ENCODE measurements around the gene NFATC2.

DNA sequence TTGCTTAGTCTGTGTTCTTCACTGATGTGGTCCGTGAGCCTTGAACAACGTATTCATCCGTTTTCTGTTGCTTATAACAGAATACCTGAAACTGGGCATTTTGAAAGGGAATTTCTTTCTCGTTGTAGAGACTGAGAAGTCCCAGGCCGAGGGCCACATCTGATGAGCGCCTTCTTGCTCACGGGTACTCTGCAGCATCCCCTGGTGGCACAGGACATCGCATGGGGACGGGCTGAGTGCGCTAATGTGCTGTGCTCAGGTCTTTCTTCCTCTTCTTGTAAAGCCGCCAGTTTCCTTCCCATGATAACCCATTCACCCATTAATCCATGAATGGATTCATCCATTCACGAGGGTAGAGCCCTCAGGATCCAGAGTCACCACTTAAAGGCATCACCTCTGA lies 161.0 kb downstream of the NFATC2 start:
- TF ChIP-seq POLR2A (IDR thresholded peaks at IDR 0.05; ENCODE audit: low read depth, low read length): no peak
- no peak for TF ChIP-seq BHLHE40 (IDR thresholded peaks at IDR 0.05; ENCODE audit: low read depth, low read length)
- no peak for TF ChIP-seq CEBPB (IDR thresholded peaks at IDR 0.05; ENCODE audit: low read depth, low read length)
- no peak for TF ChIP-seq RAD21 (IDR thresholded peaks at IDR 0.05; ENCODE audit: low read length)
- TF ChIP-seq, protein P1, sequence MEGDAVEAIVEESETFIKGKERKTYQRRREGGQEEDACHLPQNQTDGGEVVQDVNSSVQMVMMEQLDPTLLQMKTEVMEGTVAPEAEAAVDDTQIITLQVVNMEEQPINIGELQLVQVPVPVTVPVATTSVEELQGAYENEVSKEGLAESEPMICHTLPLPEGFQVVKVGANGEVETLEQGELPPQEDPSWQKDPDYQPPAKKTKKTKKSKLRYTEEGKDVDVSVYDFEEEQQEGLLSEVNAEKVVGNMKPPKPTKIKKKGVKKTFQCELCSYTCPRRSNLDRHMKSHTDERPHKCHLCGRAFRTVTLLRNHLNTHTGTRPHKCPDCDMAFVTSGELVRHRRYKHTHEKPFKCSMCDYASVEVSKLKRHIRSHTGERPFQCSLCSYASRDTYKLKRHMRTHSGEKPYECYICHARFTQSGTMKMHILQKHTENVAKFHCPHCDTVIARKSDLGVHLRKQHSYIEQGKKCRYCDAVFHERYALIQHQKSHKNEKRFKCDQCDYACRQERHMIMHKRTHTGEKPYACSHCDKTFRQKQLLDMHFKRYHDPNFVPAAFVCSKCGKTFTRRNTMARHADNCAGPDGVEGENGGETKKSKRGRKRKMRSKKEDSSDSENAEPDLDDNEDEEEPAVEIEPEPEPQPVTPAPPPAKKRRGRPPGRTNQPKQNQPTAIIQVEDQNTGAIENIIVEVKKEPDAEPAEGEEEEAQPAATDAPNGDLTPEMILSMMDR (conservative IDR thresholded peaks at IDR 0.05; ENCODE audit: low read depth, low read length): no peak
- no peak for TF ChIP-seq RFX5 (IDR thresholded peaks at IDR 0.05; ENCODE audit: low read depth, low read length)
- TF ChIP-seq SMC3 (IDR thresholded peaks at IDR 0.05; ENCODE audit: low read depth, low read length): no peak
- TF ChIP-seq MXI1 (IDR thresholded peaks at IDR 0.05; ENCODE audit: borderline replicate concordance, low read depth, low read length): no peak
- TF ChIP-seq MAFK (IDR thresholded peaks at IDR 0.05; ENCODE audit: low read depth, low read length): no peak

All from IMR-90 (cell line).